Omental fat pad (tissue), 4 donors: Measurements from ENCODE around the gene ASPHD2. TPM values are rescaled to one million over a fixed set of nuclear protein-coding genes. Genes with fewer than 3 reads are reported as not detected.

Experiments
- ATAC-seq: fragments of 150-250 bp; one replicate; pipeline ENCODE4 v1.9.1; 2016; ENCODE audit warnings: mild to moderate bottlenecking, moderate library complexity; ENCODE audit not compliant: low FRiP score
- DNase-seq: peaks from one replicate; pipeline ENCODE4 v3.0.0-alpha.2; 2019; ENCODE audit warnings: low spot score
- CTCF ChIP-seq, 3 donors: fragments of 450-650 bp; IDR thresholded peaks; one replicate each; pipeline ENCODE4 v1.5.1; 2016 to 2017; ENCODE audit warnings: antibody characterized with exemption in 3 of 3, mild to moderate bottlenecking in 3 of 3, moderate library complexity in 2 of 3
- total RNA-seq, 4 donors: library from RNA; depleted of rRNA; stranded (reverse); fragments of >200 nt; gene quantifications; one replicate each; pipeline ENCODE4 v1.1.0, GENCODE V29; 2016

ASPHD2 gene
- total RNA-seq, 4 donors from 2014 or later: 0.32 to 2.0 (median 0.95) TPM

- no peak for DNase-seq
- TF ChIP-seq CTCF (IDR thresholded peaks at IDR 0.05): no peak
- no peak for ATAC-seq
Measured at GRCh38 chr22:26481694-26482093, 52.6 kb downstream of the ASPHD2 start.

GRCh38 chr22:26482161-26482560 is 53.1 kb downstream of the ASPHD2 start:
- ATAC-seq (no peak), DNase-seq (no peak)
- TF ChIP-seq CTCF (IDR thresholded peaks at IDR 0.05): no peak

GRCh38 chr22:26483043-26483438 is 54.0 kb downstream of the ASPHD2 start:
- no peak for TF ChIP-seq CTCF (IDR thresholded peaks at IDR 0.05)
- peak; percentile 7 for ATAC-seq

GRCh38 chr22:26483439-26484359 is 54.6 kb downstream of the ASPHD2 start, which contains the start of the genes HPS4 and SRRD:
Gene HPS4, minus strand, starts transcription at chr22:26483783. Its CDS starts 2,021 bp downstream, at chr22:26481762.
Gene SRRD, plus strand, starts transcription at chr22:26483877. Its CDS starts 14 bp downstream, at chr22:26483891.
- peak; percentile 79 for DNase-seq
- ATAC-seq: peak; percentile 91
- no peak for TF ChIP-seq CTCF (IDR thresholded peaks at IDR 0.05)

More at GRCh38 chr22:26483043-26483438, 54.0 kb downstream of the ASPHD2 start:
- DNase-seq: no peak

GRCh38 chr22:26484360-26484706 is 55.3 kb downstream of the ASPHD2 start:
- ATAC-seq (no peak), DNase-seq (no peak)
- no peak for TF ChIP-seq CTCF (IDR thresholded peaks at IDR 0.05)

- DNase-seq (no peak), ATAC-seq (no peak)
- no peak for TF ChIP-seq CTCF (IDR thresholded peaks at IDR 0.05)
Measured at GRCh38 chr22:26485013-26485412, 56.0 kb downstream of the ASPHD2 start.
